ENCODE measurements around the gene TSBP1. TPM values are rescaled to one million over a fixed set of nuclear protein-coding genes. Genes with fewer than 3 reads are reported as not detected.
"Not testable (repeated sequence)": the region's sequence is repeated elsewhere in the genome, so short reads cannot be mapped to it uniquely, and the experiment has no call there.

Gene TSBP1
- total RNA-seq, 4 donors from 2014 or later, result not detected

GRCh38 chr6:32370505-32370904 lies 1.2 kb downstream of the TSBP1 start:
- H3K27ac ChIP-seq, result no peak overlapping the region

GRCh38 chr6:32369660-32370059 lies 2.0 kb downstream of the TSBP1 start:
- Histone ChIP-seq H3K27me3 (no peaks in the 10 kb centered on the region), H3K27ac (no peak overlapping the region), H3K36me3 (no peaks in the 10 kb centered on the region), H3K4me3 (no peak overlapping the region), H3K9me3 (no peaks in the 10 kb centered on the region), H3K4me1 (no peaks in the 10 kb centered on the region)
- in situ Hi-C loops (cut with MboI; ENCODE audit: low sequenced_read_pairs in 4 of 4), result no loop called here
- DNase-seq, result no peak
- TF ChIP-seq POLR2A (IDR thresholded peaks at IDR 0.05) (no peak), CTCF (IDR thresholded peaks at IDR 0.05 in 4 of 5, conservative IDR thresholded peaks at IDR 0.05 in 1 of 5) (no peak)
- intact Hi-C loops (cut with DNase I; ENCODE audit: low total_unique reads), result no loop called here
- no peak for ATAC-seq

More at GRCh38 chr6:32370505-32370904, 1.2 kb downstream of the TSBP1 start:
- intact Hi-C loops (cut with DNase I; ENCODE audit: low total_unique reads) (no loop called here), in situ Hi-C loops (cut with MboI; ENCODE audit: low sequenced_read_pairs in 4 of 4) (no loop called here)
- Histone ChIP-seq H3K9me3 (no peaks in the 10 kb centered on the region), H3K36me3 (no peaks in the 10 kb centered on the region), H3K4me1 (no peaks in the 10 kb centered on the region), H3K4me3 (no peak overlapping the region), H3K27me3 (no peaks in the 10 kb centered on the region)
- DNase-seq, result no peak
- TF ChIP-seq CTCF (IDR thresholded peaks at IDR 0.05 in 4 of 5, conservative IDR thresholded peaks at IDR 0.05 in 1 of 5), result no peak
- TF ChIP-seq POLR2A (IDR thresholded peaks at IDR 0.05), result no peak
- ATAC-seq, result no peak

GRCh38 chr6:32367644-32368043 lies 4.1 kb downstream of the TSBP1 start:
- H3K27me3 ChIP-seq, result no peaks in the 10 kb centered on the region
- no peak for TF ChIP-seq POLR2A (IDR thresholded peaks at IDR 0.05)
- no peak for TF ChIP-seq CTCF (IDR thresholded peaks at IDR 0.05 in 4 of 5, conservative IDR thresholded peaks at IDR 0.05 in 1 of 5)
- no peaks in the 10 kb centered on the region for H3K36me3 ChIP-seq
- DNase-seq (no peak), ATAC-seq (no peak)
- H3K9me3 ChIP-seq, result no peaks in the 10 kb centered on the region
- no peak overlapping the region for H3K27ac ChIP-seq
- H3K4me1 ChIP-seq, result no peaks in the 10 kb centered on the region
- in situ Hi-C loops (cut with MboI; ENCODE audit: low sequenced_read_pairs in 4 of 4), result no loop called here
- no peak overlapping the region for H3K4me3 ChIP-seq
- intact Hi-C loops (cut with DNase I; ENCODE audit: low total_unique reads), result no loop called here

- in situ Hi-C loops (cut with MboI; ENCODE audit: low sequenced_read_pairs in 4 of 4); H3K4me1 ChIP-seq; H3K27me3 ChIP-seq; H3K4me3 ChIP-seq; DNase-seq; ATAC-seq; H3K9me3 ChIP-seq; intact Hi-C loops (cut with DNase I; ENCODE audit: low total_unique reads); H3K27ac ChIP-seq; H3K36me3 ChIP-seq: not testable (repeated sequence)
Observed at GRCh38 chr6:32359225-32359624, 12.5 kb downstream of the TSBP1 start.

GRCh38 chr6:32358548-32358947 lies 13.2 kb downstream of the TSBP1 start:
- ATAC-seq; in situ Hi-C loops (cut with MboI; ENCODE audit: low sequenced_read_pairs in 4 of 4); H3K27me3 ChIP-seq; intact Hi-C loops (cut with DNase I; ENCODE audit: low total_unique reads); H3K27ac ChIP-seq; H3K4me1 ChIP-seq; H3K9me3 ChIP-seq; H3K4me3 ChIP-seq; H3K36me3 ChIP-seq; DNase-seq: not testable (repeated sequence)

- Histone ChIP-seq H3K27me3 (no peaks in the 10 kb centered on the region), H3K4me3 (no peak overlapping the region), H3K4me1 (no peaks in the 10 kb centered on the region), H3K9me3 (no peaks in the 10 kb centered on the region), H3K36me3 (no peaks in the 10 kb centered on the region), H3K27ac (no peak overlapping the region)
- TF ChIP-seq CTCF (IDR thresholded peaks at IDR 0.05 in 4 of 5, conservative IDR thresholded peaks at IDR 0.05 in 1 of 5) (no peak), POLR2A (IDR thresholded peaks at IDR 0.05) (no peak)
- intact Hi-C loops (cut with DNase I; ENCODE audit: low total_unique reads), result no loop called here
- no peak for DNase-seq
- in situ Hi-C loops (cut with MboI; ENCODE audit: low sequenced_read_pairs in 4 of 4), result no loop called here
- ATAC-seq, result no peak
Observed at GRCh38 chr6:32355018-32355417, 16.7 kb downstream of the TSBP1 start.
